Measurements from ENCODE around the gene TMEM255B.
"Not testable (repeated sequence)": the region's sequence is repeated elsewhere in the genome, so short reads cannot be mapped to it uniquely, and the experiment has no call there.

TMEM255B gene

GRCh38 chr13:113785051-113786010, 26.3 kb downstream of the TMEM255B start:
- DNase-seq (ENCODE audit: low read depth, low spot score): no peak

- no peak for DNase-seq (ENCODE audit: low read depth, low spot score)
Observed at GRCh38 chr13:113786262-113786841, 27.3 kb downstream of the TMEM255B start.

- DNase-seq (ENCODE audit: low read depth, low spot score): no peak
Observed at GRCh38 chr13:113787694-113788093, 28.7 kb downstream of the TMEM255B start.

GRCh38 chr13:113788413-113789135, 29.5 kb downstream of the TMEM255B start:
- no peak for DNase-seq (ENCODE audit: low read depth, low spot score)

- DNase-seq (ENCODE audit: low read depth, low spot score): no peak
Observed at GRCh38 chr13:113789167-113789566, 30.1 kb downstream of the TMEM255B start.

- DNase-seq (ENCODE audit: low read depth, low spot score): not testable (repeated sequence)
Observed at GRCh38 chr13:113789931-113790330, 30.9 kb downstream of the TMEM255B start.

GRCh38 chr13:113791226-113791625, 32.2 kb downstream of the TMEM255B start:
- DNase-seq (ENCODE audit: low read depth, low spot score): no peak

- DNase-seq (ENCODE audit: low read depth, low spot score): no peak
Observed at GRCh38 chr13:113791761-113792160, 32.7 kb downstream of the TMEM255B start.

- DNase-seq (ENCODE audit: low read depth, low spot score): no peak
Observed at GRCh38 chr13:113792236-113792770, 33.3 kb downstream of the TMEM255B start.

GRCh38 chr13:113792886-113793717, 34.1 kb downstream of the TMEM255B start:
- DNase-seq (ENCODE audit: low read depth, low spot score): no peak

GRCh38 chr13:113793718-113794085, 34.7 kb downstream of the TMEM255B start:
- no peak for DNase-seq (ENCODE audit: low read depth, low spot score)

- DNase-seq (ENCODE audit: low read depth, low spot score): no peak
Observed at GRCh38 chr13:113794086-113794485, 35.1 kb downstream of the TMEM255B start.

- DNase-seq (ENCODE audit: low read depth, low spot score): no peak
Observed at GRCh38 chr13:113794764-113795173, 35.7 kb downstream of the TMEM255B start.

- not testable (repeated sequence) for DNase-seq (ENCODE audit: low read depth, low spot score)
Observed at GRCh38 chr13:113795362-113795761, 36.3 kb downstream of the TMEM255B start.

GRCh38 chr13:113796211-113796963, 37.4 kb downstream of the TMEM255B start:
- DNase-seq (ENCODE audit: low read depth, low spot score): no peak

- DNase-seq (ENCODE audit: low read depth, low spot score): no peak
Observed at GRCh38 chr13:113796964-113797676, 38.1 kb downstream of the TMEM255B start.

GRCh38 chr13:113798200-113798811, 39.3 kb downstream of the TMEM255B start:
- DNase-seq (ENCODE audit: low read depth, low spot score): no peak

GRCh38 chr13:113800576-113800926, 41.5 kb downstream of the TMEM255B start:
- no peak for DNase-seq (ENCODE audit: low read depth, low spot score)

GRCh38 chr13:113801289-113801961, 42.4 kb downstream of the TMEM255B start:
- no peak for DNase-seq (ENCODE audit: low read depth, low spot score)
